HG02798 (cell line): ENCODE measurements around the gene DNLZ.

Experiments
- ATAC-seq: cut with Tn5 transposase; IDR thresholded peaks from one replicate; pipeline ENCODE4 v1.9.1; 2021; ENCODE audit warnings: mild to moderate bottlenecking; ENCODE audit not compliant: unreplicated experiment, poor library complexity

DNLZ gene

GRCh38 chr9:136377341-136378169 lies 14.0 kb upstream of the DNLZ start:
- no peak for ATAC-seq

- ATAC-seq, result no peak
Measured at GRCh38 chr9:136376457-136376856, 12.9 kb upstream of the DNLZ start.

DNA sequence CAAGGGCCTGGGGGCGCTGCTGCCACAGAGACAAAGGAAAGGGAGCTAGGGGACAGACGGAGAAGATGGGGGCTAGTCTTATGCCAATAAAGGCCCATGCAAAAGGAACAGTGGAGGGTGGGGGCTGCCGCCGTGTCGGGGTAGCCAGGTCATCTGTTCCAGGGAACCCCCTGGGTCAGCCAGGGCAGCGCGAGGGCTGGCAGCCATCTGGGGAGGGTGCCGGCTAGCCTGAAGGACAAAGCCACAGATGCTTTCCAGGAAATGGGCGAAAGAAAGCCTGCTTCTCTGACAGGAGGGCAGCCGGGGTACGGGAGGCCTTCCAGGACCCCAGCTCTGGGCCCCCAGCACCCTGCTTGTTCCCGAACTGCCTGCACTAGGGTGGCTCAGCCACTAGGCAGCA lies 11.6 kb upstream of the DNLZ start:
- no peak for ATAC-seq

DNA sequence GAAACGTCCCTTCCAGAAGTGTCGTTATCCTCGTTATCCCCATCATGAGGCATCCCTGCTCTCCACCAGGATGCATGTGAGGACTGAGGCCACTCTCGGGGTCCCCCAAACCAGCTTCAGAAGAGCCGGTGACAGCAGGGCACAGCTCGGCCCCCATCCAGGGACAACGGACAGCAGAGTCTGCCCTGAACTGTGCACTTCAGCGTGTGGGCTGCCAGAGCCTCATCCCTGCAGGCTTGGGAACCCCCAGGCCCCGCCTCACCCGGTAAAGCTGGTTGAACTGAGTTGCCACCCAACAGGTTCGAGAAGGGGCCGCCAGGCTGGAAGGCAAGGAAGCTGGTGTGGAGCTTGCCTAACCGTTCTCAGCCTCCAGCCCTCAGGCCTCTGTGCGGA lies 10.6 kb upstream of the DNLZ start:
- no peak for ATAC-seq

DNA sequence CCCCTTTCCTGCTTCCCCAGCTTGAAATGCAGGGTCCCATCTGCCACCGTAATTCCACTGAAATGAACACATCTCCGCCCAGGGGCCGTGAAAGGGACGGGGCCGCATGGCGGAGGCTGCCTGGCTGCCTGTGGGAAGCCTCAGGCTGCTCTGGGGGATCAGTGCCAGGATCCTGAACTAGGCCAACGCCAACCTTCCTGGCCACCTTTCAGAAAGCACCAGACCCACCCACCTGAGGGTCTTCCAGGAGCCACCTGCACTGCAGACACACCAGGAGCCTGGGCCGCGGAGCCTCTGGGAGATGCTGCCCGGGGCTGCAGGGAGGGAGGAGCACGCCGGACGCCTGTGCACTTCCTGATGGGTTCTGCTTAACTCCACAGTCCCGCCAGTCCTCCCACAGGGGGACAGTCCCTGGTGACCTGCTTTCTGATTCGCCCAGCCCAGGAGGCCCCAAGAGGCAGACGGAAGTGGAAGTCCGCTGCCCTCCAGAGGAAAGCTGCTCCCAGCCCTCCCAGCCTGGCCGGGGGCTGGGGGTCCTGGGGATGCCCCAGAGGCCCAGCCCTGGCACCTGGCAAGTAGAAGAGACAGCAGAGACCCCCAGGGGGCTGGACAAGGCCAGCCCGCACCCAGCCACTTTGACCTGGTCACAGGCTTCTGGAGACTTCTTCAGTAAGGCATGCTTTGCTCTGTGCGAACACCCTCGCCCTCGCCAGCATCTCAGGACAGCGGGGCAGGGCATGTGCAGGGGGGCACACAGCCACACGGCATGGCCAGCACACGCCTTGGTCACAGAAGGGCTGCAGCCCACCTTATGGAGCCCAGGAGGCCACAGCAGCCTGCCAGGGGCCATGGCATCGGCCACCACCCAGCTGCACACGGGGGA lies 10.0 kb upstream of the DNLZ start, which contains the start of gene CARD9:
Gene CARD9 (minus strand): TSS at position 370 of the 883 bp plus-strand sequence. CDS start 1,591 bp downstream, outside the sequence.
- no peak for ATAC-seq

DNA sequence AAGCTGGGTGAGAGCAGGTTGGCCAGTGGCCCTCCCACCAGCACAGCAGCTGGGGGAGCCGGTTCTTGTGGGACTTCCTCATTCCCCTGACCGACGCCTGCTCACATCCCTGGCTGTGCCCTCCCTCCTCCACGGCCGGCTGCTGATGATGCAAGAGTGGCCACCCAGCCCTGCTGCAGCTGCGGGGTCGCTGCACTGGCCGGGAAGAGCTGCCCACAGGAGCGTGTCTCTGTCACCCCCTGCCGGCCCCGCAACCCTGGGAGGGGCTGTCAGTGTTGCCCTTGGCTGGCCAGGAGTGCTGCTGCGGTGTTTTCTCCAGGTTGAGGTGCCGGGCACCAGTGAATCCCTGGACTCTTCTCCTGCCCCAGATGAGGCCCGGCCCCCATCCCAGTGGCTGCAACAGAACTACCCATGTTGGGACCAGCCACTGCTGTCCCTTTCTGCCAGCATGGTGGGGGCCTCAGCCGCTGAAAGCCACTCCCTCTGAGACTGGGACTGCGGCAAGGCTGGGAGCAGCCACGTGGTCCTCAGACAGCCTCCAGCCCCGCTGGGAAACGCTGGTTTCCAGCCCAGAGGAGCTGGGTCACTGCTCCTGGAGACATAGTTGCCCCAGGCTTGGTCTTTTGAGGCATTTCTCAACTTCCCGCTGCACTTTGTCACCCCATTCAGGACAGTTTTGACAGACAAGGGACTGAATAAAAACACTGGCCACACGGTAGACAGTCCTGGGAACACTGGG lies 9.2 kb upstream of the DNLZ start:
- no peak for ATAC-seq

- no peak for ATAC-seq
Measured at GRCh38 chr9:136372006-136372405, 8.5 kb upstream of the DNLZ start.

- no peak for ATAC-seq
Measured at GRCh38 chr9:136371533-136371880, 8.0 kb upstream of the DNLZ start.

DNA sequence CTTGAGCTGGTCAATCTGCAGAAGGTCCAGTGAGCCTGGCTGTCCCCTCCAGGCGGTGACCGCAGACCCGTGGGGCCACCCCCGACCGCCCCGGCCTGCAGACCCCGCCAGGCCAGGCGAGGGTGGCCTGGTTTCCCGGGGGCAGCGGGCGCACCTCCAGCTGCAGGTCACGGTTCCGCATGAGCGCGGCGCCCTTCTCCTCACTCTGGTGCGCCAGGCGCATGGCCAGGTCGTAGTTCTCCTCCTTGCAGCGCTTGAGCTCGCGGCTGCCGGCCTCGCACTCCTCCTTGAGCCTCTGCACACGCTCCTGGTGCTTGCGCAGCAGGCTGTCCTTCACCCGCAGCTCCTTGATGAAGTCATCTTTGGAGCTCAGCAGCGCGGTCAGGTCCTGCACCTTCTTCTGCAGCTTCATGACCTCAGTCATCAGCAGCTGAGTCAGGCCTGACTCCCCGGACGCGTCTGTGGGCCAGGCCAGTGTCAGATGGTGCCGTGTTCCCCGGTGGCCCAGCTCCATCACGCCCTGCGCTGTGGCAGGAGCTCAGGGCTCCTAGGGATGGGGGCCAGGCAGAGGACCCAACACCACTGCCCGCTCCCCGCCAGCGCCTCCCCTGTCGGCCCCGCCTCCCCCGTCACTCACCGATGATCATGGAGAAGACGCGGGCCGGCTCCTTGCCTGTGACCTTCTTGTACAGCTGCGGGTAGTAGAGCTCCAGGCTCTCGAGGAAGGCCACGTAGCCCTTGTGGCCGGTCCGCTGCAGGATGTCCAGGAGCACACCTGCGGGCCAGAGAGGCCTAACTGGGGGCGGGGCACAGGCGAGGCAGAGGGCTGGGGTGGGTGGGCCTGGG lies 7.4 kb upstream of the DNLZ start:
- no peak for ATAC-seq

GRCh38 chr9:136370037-136370436 lies 6.5 kb upstream of the DNLZ start:
- ATAC-seq, result no peak

DNA sequence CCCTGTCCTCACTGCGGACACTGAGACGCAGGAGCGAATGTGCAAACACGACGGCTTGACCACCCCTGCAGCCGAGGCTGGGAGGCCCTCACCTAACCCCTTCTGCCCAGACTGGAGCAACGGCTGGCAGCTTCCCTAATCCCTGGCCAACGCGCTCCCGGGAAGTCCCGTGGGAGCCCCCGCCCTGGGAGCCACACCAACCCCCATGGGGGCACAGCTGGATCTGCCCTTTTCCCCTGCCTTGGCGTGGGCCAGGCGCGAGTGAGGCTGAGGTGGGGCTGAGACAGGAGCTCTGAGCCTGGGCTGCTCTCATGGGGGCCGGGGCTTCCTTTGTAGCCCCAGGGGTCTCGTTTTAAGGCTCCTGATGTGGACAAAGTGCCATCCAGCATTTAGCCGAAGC lies 4.6 kb upstream of the DNLZ start:
- no peak for ATAC-seq

DNA sequence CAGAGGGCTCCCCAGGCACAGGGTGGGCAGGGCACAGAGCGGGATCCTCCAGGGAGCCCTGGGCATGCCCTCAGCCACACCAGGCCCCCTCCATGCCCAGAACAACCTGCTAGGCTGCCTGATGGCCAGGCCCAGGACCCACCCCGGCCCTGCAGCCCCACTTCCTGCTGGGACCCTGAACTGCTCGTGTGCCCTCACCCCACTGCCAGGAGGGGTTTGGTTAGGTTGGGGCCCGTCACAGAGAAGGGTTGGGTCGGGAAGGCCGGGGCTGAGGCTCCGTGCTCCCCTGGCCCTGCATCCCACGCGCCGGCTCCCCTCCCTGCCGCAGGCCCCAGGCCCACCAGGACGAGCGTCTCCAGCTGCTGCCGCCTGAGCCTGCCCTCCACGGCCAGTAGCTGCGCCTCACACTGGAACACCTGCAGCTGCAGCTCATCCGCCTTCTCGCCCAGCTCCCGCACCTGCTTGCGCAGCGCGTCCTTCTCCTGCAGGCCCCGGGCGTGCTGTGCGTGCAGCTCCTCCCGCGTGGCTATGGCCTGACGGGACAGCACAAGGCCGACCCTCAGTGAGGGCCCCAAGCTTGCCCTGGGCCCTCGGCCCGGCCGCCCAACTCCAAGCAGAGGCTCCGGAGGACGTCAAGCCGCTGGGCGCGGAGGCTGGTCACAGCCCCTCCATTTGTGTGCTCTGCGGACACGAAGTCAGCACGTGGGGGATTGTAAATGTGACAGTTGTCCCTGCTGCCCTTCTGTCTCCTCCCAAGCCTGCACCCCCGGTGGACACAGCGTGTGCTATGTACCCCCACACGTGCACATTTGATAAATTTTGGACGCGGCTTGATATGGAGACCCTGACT lies 4.0 kb upstream of the DNLZ start:
- ATAC-seq, result no peak

DNA sequence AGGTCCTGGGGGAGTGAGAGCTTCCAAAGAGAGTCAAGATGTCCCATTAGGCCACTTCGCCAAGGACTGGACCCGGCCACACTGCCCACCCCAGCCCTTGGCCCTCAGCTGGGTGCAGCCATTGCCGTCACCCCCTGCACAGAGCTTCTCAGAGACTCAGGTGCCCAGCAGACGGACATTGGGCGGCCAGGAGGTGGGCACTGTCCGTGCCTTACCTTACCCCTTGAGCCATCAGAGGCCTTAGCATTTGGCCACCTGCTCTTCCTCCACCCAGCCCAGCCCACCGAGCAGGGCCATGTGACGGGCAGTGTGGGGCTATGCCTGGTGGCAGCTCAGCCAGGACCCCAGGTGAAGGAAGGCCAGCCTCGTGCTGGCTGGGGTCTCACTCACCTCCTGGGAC lies 3.3 kb upstream of the DNLZ start:
- no peak for ATAC-seq

DNA sequence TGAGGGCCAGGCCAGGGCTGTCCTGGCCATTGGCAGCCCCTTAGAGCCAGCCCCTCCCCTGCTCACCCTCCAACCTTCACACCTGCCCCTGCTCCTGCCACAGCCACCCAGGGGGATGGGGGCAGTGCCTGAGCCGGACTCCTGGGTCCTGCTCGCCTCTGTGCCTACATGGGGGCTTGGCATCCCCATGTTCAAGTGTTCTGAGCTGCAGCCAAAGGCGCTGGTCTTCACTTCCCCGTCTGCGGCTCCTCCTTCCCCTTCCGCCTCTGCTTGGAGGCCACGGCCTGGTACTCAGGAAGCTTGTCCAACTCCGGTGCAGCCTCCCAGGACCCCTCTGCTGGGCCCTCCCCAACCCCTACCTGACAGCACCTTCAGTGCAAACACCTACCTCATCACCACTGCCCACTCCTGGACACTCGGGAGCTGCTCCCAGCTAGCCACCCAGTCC lies 2.3 kb upstream of the DNLZ start:
- ATAC-seq, result no peak

- ATAC-seq, result no peak
Measured at GRCh38 chr9:136364942-136365774, 1.6 kb upstream of the DNLZ start.

DNA sequence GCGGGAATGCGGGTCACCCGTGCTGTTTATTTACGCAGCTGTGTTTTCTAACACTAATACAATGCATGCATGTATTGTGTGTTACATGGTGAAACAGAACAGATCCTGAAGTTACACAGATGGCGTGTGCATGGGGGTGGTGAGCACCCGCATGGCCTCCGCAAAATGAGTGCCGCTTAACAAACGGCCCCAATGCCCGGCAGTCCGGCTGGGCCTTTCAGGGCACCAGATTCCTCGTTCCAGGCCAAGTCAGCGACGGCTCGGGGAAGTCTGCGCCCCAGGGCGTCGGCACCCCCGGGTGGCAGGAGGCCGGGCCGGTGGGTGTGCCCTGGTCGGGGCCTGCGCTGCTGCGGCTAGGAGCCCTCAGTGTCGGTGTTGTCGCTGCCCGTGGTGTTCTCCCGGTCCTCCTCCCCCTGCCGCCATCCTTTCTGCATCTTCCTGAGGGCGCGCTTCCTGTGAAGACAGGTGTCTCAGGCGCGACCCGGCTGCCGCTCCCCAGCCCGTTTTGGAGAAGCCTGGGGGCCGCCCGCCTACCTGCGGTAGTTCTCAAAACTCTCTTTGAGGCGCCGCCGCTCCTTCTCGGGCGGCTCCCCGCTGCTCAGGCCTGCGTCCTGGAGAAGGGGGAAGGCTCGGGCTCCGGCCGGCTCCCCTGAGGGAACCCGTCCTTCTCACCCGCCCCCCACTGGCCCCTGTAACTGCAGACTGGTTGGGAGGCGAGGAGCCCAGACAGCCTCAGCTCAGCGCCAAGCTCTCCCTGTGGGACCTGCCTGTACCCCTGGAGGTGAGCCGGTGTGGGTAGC lies 605 bp upstream of the DNLZ start:
- no peak for ATAC-seq

GRCh38 chr9:136362450-136362784 lies 1.1 kb downstream of the DNLZ start:
- no peak for ATAC-seq
